ENCODE data around the gene HYAL1.

- TF ChIP-seq POLR2A (IDR thresholded peaks at IDR 0.05; ENCODE audit: low read length) (no peak), GATA1 (IDR thresholded peaks at IDR 0.05; ENCODE audit: low read depth, low read length) (no peak)
Observed at GRCh38 chr3:50286322-50287227, 16.8 kb downstream of the HYAL1 start.

All from erythroblast (primary cell).